COLO668 (cell line): ENCODE data around the gene CIDEB.

ENCODE experiments used
- DNase-seq: peaks from one replicate; lab custom pipeline; 2025; ENCODE audit not compliant: unreplicated experiment; lab: John Stamatoyannopoulos, UW

The CIDEB gene

GRCh38 chr14:24255438-24255837 lies 52.3 kb downstream of the CIDEB start:
- DNase-seq: no peak
